Fibroblast of the aortic adventitia (primary cell): ENCODE results near the gene SCD. TPM values are rescaled to one million over a fixed set of nuclear protein-coding genes. Genes with fewer than 3 reads are reported as not detected.

Source experiments
- DNase-seq: peaks from one replicate; pipeline ENCODE4 v3.0.0-alpha.2; 2010; ENCODE audit warnings: low read depth
- H3K4me3 ChIP-seq: 2 replicates; pipeline ENCODE4 v1.5.1; 2011; ENCODE audit warnings: low read depth, mild to moderate bottlenecking, control low read depth, low read length, moderate library complexity
- total RNA-seq: library from RNA; depleted of rRNA; stranded (reverse); fragments of >200 nt; gene quantifications from 2 replicates; pipeline ENCODE4 v1.2.3, GENCODE V29; 2012; ENCODE audit warnings: low replicate concordance
- TF ChIP-seq, protein P1 (sequence below): IDR thresholded peaks from 2 replicates; pipeline ENCODE4 v1.5.1; 2011; ENCODE audit warnings: mild to moderate bottlenecking, low read length, control low read depth, inconsistent platforms; ENCODE audit not compliant: insufficient read depth

The SCD gene
- total RNA-seq, 1 donor: 99.9 TPM

DNA sequence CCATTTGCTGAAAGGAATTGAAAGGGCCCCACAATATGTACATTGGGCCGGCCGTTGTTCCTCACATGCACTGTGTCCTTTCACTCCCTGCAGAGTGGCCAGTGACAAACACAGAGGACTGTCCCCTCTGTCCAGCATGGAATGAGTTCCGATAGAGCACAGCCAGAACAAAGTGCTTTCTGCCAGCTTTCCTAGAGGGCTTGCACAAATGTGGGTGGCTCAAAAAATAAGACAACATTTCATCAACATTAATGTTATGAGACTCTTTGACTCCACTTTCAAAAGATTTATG lies 19.4 kb upstream of the SCD start:
- no peak for DNase-seq
- TF ChIP-seq, protein P1, sequence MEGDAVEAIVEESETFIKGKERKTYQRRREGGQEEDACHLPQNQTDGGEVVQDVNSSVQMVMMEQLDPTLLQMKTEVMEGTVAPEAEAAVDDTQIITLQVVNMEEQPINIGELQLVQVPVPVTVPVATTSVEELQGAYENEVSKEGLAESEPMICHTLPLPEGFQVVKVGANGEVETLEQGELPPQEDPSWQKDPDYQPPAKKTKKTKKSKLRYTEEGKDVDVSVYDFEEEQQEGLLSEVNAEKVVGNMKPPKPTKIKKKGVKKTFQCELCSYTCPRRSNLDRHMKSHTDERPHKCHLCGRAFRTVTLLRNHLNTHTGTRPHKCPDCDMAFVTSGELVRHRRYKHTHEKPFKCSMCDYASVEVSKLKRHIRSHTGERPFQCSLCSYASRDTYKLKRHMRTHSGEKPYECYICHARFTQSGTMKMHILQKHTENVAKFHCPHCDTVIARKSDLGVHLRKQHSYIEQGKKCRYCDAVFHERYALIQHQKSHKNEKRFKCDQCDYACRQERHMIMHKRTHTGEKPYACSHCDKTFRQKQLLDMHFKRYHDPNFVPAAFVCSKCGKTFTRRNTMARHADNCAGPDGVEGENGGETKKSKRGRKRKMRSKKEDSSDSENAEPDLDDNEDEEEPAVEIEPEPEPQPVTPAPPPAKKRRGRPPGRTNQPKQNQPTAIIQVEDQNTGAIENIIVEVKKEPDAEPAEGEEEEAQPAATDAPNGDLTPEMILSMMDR: no peak
- no peak overlapping the region for H3K4me3 ChIP-seq

DNA sequence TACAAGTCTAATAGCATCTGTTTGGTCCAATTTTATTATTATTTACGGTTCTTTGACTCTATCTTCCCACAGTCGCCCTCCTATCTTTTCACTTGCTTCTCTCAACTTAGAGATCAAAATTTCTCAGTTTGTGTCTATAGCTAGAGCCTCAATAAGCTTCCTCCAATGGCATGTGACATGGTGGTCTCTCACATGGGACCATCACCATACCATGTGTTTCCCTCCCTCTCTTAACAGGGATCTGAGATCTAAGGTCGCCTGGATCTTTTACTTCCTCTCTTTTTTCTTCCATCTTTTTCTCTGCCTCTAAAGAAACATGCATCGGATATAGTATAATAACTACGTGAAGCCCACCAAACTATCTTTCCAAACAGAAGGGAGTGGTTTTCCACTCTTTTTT lies 18.8 kb upstream of the SCD start:
- H3K4me3 ChIP-seq: no peak overlapping the region
- DNase-seq: no peak
- TF ChIP-seq, protein P1: no peak

DNA sequence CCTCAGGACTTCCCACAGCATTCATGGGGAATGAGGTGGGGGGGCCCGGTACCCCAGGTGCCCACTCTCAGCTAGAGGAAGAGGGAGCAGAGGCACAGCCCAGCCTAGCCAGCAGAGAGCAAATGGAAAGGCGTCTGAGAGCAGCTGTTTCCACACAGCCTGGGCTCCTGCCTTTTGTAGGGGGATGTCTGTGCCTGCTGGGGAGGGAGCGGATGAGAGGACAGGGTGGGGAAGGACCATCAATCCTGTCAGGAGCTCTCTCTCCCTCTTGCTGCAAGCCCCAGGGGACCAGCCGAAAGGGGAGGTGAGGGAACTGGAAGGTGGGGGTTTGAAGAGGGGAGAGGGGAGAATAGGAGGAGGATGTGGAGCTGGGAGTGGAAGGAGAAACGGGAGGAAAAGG lies 17.0 kb upstream of the SCD start, which contains the start of gene PKD2L1:
TSS of gene PKD2L1 (minus strand) at position 150 of the 400 bp plus-strand sequence. CDS start at position 25, 125 bp downstream.
- TF ChIP-seq, protein P1: no peak
- DNase-seq: no peak
- H3K4me3 ChIP-seq: no peak within 1 kb of the TSS

DNA sequence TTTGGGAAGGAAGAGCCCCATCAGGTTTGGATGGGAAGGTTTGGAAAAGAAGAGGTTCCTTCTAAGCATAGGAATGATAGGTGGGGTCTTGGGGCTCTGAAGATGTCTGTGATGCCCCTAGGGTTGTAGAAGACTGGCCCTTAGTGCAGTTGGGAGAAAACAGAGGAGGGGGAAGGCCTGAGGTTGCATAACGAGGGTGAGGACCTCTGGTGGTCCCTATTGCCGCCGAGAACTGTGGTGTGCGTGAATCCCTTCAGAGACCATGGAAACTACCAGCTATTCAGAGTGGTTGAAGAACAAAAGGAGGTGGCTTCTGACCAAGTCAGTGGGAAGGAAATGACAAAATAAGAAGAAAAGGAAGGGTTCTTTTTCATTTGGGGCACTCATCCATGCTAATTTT lies 13.9 kb upstream of the SCD start:
- TF ChIP-seq, protein P1: no peak
- no peak for DNase-seq
- H3K4me3 ChIP-seq: no peak overlapping the region

DNA sequence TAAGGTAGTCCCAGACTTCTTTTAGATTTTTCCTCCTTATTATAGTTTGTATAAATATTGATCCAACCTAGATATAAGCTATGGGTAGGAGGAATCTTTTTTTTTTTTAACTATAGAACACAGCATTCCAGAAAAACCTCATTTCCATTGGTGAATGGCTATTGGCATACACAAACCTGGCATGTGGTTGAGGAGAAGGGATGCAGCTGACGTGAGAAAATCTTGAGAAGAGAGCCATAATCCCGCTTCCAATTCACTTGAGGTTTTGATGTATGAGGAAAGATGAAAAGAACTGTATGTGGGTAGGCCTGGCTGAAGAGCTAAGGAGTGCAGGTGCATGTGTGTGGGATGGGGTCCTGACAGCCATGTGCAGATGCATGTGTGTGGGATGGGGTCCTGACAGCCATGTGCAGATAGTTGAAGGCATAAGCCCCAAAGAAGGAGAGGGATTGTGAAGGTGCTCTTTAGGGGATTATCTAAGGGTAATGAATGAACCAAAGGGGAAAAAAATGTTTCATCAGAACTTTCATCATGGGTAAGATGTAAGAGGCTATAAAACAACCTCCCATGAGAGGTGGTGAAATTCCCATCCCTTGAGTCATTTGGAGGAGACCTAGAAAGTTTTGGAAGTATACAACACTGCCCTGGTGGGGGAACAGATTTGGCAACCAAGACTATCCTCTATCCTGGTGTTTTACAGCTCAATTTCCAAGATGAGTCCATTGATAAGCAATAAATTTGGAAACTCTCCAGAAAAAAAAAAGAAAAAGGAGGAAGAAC lies 13.2 kb upstream of the SCD start:
- TF ChIP-seq, protein P1: no peak
- no peak overlapping the region for H3K4me3 ChIP-seq
- DNase-seq: peak; percentile 57

DNA sequence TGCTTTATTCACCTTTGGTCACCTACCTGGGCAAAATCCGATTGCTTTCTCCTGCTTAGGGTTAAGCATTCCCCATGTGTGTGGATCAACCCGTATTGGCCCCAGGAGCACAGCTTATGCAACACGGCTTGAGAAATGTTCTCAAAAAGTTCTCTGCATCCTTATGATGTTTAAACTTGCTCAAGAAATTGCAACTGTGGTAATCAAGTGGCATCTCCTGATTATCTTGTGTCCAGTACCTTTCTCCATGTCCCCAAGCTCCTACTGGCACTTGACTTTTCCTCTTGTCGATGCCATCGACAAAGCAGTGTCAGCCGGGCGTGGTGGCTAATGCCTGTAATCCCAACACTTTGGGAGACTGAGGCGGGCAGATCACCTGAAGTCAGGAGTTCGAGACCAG lies 12.3 kb upstream of the SCD start:
- TF ChIP-seq, protein P1: no peak
- DNase-seq: no peak
- no peak overlapping the region for H3K4me3 ChIP-seq
